GM12873 (cell line): ENCODE results near the gene AFF2.

Experiments used
- TF ChIP-seq, protein P1 (sequence below): IDR thresholded peaks from 2 replicates; pipeline ENCODE4 v1.5.1; 2012; ENCODE audit warnings: low read depth, mild to moderate bottlenecking, moderate library complexity, low read length, control low read depth; ENCODE audit not compliant: insufficient read depth; ENCODE audit errors: missing control alignments

Gene AFF2

DNA sequence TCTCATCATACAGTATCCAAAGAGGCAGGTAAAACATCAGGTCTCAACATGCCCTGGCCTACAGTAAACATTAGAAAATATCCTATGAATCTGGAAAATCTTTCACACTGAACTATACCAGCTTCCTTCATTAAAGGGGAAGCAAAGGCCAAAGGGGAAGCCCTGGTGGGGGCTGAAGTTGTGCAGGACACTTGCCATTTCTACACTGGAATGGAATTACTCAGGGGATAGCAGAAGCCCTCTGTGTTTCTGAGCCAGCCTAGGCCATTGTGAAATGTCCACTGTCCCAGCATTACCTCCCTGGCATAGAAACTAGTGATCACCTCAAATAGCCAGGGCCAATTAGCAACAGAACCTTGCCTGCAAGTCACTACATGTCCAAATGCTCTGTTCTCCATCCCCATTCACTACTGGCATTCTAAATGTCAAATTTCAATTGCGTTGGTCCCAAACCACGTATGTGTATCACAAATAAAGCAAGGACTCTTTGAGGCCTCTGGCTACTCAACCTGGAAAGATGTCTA, 429.9 kb downstream of the AFF2 start:
- TF ChIP-seq, protein P1, sequence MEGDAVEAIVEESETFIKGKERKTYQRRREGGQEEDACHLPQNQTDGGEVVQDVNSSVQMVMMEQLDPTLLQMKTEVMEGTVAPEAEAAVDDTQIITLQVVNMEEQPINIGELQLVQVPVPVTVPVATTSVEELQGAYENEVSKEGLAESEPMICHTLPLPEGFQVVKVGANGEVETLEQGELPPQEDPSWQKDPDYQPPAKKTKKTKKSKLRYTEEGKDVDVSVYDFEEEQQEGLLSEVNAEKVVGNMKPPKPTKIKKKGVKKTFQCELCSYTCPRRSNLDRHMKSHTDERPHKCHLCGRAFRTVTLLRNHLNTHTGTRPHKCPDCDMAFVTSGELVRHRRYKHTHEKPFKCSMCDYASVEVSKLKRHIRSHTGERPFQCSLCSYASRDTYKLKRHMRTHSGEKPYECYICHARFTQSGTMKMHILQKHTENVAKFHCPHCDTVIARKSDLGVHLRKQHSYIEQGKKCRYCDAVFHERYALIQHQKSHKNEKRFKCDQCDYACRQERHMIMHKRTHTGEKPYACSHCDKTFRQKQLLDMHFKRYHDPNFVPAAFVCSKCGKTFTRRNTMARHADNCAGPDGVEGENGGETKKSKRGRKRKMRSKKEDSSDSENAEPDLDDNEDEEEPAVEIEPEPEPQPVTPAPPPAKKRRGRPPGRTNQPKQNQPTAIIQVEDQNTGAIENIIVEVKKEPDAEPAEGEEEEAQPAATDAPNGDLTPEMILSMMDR, result no peak

DNA sequence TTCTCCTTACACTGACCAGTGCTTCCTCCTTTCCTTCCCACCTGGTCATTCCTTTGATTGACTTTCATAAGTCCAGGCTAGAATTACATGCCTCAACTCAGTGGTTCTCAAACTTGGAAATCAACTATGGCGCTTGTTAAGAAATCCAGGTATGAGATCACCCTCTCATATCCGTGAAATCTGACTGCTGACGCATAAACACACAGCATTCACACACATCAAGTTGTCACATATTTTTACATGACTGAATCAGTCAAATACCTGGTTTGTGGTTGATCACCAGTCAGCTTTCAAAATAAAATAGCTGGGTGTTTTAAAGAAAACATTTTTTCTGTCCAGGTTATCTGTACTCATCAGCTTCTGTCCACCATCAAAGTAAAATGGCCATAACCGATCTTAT, 433.5 kb downstream of the AFF2 start:
- TF ChIP-seq, protein P1, result no peak

DNA sequence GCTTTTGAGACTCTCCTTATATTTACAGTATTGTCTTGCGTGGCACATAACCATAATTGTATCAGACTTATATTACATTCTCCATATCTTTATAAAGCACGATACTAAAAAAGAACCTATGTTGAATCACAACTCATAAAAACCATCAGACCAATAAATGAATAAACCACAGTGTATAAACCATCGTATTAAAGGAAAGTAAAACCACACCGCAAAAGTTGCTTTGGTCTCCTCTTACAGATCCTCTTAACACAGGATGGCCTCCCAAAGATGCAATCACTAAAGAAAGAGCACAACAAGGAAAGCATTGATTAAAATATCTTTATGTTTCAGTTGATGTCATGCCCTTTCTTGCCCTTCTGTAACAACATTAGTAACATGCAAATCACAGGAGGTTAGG, 437.9 kb downstream of the AFF2 start:
- TF ChIP-seq, protein P1, result no peak

DNA sequence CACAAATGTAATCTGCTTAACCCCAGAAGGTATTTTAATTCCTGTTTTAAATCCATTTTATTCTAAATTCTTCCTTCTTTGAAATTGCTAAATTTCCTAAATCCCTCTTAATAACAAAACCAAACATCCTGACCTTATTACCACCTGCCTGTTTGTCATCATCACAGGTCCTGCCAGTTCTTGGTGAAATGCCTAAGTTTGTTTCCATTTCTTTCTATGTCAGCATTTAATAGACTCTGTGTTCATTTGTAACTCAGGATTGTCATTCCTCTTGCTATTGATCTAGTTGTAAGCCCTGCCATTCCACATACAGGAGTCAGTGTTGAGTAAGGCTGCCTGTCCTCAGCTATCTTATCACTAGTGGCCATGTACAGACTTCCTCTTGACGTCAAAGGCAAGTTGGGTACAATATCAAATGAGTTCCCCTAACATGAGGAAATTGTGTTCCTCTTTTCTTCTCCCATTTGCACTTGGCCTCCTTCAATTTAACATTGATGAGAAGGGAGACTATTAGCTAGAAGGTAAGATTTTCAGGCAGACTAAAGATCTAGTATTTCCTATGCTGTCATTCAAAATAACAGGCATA, 440.1 kb downstream of the AFF2 start:
- TF ChIP-seq, protein P1, result no peak

DNA sequence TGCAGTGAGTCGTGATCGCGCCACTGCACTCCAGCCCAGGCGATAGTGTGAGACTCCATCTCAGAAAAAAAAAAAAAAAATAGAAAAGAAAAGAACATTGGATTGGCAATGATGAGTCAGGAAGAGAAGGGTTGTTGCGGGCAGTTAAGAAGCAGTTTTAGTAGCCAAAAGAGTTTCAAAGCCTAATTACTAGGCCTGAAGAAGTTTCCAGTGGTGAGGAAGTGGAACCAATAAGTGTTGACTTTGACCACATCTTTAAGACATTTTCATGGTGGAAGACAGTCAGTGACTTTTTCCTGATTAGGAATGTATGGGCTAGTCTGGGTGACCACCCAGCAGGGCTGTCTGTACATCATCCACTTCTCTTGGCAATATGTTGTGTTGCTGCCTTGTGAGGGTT, 442.3 kb downstream of the AFF2 start:
- TF ChIP-seq, protein P1, result no peak

DNA sequence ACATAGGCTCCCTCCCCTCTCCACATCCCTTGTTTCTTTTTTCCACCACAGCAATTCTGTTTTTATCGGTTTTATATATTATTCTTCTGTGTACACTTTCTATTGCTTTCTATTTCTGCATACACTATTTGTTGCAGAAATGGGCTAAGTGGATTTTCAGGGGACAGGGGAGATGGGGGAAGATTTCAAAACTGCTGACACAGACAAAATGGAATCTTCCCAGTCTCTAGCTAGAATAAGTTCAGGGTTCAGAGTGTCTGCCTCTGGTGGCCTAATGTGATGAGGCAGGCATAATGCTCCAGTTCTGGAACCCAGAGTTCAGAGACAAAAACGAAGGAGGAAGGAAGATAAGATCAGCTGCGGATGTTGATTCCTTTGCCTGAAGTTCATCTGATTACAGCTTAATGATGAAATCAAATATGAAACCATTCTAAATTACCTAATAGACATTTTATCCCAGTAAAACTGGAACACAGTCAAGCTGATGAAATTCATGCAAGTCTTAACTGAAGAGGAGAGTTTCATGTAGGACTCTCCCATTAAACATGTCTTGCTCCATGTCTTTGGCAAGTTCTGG, 447.1 kb downstream of the AFF2 start:
- TF ChIP-seq, protein P1, result peak; percentile 23

DNA sequence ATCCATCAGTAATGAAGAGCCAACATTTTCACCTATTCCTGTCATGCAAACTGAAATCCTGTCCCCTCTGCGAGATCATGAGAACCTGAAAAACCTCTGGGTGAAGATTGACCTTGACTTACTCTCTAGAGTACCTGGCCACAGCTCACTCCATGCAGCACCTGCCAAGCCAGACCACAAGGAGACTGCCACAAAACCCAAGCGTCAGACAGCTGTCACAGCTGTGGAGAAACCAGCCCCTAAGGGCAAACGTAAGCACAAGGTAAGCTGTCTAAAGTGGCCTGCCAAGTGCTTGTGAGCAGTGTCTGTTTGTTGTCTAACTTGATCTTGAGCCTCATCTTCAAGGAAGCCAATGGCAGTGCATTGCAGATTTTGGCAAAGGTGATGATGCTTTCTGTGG, 455.9 kb downstream of the AFF2 start:
- TF ChIP-seq, protein P1, result no peak
